Left forelimb (tissue), 1 donor: ENCODE results near the gene CSDE1.

Experiments used
- DNase-seq: peaks from one replicate; pipeline ENCODE4 v3.0.0-alpha.2; 2018; ENCODE audit warnings: low spot score

The CSDE1 gene

DNA sequence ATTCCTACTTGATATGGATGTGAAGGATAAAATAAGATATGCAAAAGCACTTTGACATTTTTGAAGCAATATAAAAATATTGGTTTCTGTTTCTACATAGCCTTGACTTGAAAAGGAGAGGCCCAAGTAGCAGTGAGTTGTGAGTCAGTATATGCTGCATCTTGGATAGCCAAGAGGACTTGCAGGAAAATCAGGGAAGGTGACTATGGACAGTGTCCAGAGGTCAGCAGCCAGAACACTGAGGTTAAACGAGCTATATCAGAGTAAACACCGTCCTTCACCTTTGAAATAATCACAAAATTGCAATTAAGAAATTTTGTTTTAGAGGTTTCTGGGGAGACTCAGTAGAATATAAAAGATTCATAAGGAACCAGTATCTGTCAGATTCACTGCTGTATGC lies 55.9 kb downstream of the CSDE1 start:
- no peak for DNase-seq

DNA sequence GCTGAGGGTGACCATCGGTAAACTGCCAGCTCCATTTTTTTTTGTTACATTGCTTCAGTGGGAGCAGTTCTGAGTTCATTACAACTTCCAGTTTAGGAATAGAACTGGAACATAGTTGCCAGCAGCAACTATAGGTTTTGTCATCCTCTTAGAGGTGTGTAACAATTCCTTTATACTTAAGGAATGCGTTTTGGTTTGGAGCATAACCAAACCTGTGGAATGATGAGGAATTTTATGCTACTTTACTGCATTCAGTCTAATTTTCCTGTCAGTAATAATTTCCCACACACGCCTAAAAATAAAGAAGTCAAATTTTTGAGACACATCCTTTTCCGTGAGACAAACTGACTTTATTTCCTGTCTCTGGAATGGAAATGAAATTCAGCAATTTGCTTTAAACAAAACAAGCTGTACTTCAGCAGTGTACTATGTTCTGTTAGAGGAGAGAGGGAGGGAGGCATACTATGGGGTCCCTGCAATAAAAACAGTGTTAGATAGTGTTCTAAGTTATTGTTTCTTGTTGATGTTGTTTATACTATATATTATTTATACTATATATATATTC lies 57.7 kb downstream of the CSDE1 start:
- DNase-seq, result no peak

DNA sequence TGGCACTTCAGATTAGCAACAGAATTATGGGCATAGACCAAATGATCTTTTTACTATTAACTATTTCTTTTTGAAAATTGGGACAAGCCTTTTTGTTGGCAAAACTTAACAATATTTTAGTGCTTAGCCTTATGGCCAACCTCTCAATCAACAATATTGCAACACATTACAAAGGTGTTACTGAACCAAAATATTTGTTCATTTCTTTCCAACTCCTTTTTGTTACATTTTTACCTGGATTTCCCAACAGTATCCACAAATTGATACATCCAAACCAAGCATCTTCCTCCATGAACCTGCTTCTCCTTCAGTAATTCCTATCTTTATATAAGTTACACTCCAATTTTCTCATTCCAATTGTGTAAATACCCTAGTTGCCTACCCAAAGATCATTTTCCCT lies 61.0 kb downstream of the CSDE1 start:
- DNase-seq, result no peak

DNA sequence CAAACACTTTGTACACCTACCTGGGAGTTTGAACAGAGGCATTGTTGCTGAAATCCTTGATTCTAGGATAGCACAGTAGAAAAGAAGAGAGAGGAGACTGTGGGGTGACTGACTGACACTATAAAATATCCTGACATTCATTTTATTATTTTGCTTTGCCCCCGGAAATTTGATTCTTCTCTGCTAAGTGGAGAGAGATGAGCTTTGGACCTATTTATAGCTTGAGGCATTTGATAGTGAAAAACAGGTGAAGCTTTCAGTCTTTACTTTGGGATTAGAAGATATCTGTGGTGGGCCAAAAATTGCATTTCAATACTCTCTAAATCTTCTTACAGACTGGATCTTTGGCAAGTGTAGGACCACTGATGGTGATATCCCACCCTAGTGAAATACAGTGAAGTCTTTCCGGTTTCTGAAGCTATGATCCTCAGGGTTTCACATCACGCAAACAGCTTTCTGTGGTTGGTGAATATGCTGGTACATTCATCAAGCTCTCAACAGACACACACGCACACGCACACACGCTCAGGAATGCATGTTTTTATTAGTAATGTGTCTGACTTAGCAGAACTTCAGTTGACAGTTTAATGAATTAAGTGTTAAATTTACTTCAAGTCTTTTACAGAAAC lies 62.2 kb downstream of the CSDE1 start, which contains the start of gene AMPD1:
AMPD1 (minus strand) TSS at position 117 of the 629 bp plus-strand sequence; CDS start at position 42, 75 bp downstream.
- no peak for DNase-seq

DNA sequence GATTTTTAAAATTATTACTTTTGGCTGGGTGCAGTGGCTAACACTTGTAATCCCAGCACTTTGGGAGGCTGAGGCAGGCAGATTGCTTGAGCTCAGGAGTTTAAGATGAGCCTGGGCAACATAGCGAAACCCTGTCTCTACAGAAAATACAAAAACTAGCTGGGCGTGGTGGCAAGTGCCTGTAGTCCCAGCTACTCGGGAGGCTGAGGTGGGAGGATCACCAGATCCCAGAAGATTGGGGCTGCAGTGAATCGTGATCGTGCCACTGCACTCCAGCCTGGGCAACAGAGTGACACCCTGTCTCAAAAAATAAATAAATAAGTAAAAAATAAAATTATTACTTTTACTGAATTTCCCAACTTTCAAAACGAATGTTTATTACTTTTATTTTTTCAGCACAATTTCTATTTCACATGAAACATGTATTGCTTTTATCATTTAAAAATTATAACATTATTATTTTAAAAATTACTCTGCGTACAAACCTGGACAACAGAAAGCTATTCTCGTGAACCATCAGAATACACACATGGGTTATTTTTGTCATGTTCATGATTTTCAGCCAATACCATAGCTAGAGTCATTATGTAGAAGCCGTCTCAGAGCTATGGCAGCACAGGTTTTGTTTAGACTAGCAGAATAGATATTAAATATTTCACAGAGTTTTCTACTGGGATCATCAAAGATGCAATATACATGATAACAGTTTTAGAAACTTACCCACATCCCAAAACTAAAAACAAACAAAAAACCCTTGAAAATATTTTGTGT lies 63.1 kb downstream of the CSDE1 start:
- DNase-seq, result no peak

DNA sequence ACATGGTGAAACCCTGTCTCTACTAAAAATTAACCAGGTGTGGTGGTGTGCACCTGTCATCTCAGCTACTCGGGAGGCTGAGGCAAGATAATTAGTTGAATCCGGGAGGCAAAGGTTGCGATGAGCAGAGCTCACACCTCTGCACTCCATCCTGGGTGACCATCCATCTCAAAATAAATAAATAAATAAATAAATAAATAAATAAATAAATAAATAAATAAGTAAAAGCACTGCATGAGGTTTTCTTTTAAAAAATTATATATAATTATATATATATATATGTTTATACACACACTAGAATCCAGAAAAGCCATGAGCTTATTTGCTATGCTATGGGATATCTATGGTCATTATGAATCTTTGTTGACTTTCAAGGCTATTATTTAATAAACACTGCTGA lies 64.8 kb downstream of the CSDE1 start:
- no peak for DNase-seq

DNA sequence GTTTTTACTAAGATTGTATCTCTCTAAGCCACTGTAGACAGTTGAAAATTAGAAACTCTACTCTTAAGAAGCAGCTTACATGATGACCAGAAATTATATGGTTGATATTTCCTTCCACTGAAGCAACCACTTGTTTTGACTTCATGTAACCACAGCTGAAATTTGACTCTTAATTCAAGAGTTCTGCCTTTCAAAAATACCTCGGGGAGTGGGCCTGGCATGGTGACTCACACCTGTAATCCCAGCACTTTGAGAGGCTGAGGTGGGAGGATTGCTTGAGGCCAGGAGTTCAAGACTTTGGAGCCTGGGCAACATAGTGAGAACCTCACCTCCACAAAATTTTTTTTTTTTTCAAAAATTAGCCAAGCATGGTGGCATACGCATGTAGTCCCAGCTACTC lies 66.7 kb downstream of the CSDE1 start:
- no peak for DNase-seq

DNA sequence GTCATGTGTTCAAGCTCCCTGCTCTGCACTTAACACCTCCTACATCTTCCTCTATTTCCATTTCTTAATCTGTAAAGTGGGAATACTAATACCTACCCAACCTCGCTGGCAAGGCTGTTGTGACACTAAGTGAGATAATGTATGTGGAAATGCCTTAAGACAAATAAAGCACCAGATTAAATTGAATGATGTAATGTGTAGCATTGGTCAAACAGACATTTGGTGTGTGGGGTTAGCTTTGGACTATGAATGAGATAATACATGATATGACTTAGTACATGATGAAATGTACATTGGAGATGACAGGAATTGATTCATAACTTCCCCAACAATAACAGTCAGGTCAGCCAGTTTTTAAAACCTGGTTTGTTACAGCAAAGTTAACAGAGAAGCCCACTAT lies 67.6 kb downstream of the CSDE1 start:
- DNase-seq, result no peak

DNA sequence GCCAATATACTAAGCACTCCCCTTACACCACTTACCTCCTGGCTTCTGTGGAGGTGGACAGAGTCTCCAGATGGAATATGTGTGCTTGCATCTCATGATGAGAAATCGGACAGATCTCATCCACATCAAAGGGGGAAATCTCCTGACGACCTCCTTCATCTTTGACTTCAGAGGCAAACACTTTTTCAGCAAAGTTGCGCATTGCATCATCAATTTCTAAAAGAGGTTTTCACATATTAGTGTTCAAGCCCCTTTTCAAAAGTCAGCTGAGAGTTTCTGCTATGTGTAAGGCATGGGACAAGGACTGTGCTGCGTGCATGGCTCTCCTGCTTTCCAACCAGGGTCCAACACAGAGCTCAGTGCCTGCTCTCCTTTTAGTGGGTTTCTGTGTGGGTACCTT lies 69.3 kb downstream of the CSDE1 start:
- no peak for DNase-seq

DNA sequence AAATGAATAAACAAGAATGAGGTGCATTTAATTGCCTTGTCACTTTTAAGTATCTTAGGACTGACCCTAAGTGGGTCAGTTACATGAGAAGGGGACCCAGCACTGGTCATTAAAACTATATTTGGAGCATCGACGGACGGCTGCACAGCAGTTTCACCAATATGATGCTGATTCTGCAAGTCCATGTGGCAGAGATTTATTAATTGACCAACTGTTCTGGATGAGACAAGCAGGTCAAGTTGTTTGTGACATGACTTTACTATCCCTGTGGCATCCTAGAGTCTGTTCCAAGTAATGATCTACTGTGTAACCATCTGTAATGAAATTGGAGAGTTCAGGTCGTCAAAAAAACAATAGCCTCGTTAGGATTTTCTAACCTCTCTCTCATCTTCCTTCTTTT lies 71.9 kb downstream of the CSDE1 start:
- no peak for DNase-seq

DNA sequence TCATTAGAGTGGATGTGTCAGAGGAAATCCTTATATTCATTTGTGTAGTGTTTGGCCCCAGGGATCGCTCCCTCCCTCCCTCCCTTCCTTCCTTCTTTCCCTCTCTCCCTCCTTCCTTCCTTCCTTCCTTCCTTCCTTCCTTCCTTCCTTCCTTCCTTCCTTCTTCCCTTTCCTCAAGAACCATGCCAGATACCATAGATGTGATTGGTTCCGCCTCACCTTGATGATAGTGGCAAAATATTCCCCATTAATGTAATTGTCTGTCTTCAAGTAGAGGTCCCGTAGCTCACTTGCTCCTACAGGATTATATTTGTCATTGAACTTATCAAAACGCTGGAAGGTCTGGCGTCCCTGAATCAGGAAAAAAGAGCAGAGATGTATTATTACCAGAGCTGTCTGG lies 80.1 kb downstream of the CSDE1 start:
- DNase-seq, result no peak

DNA sequence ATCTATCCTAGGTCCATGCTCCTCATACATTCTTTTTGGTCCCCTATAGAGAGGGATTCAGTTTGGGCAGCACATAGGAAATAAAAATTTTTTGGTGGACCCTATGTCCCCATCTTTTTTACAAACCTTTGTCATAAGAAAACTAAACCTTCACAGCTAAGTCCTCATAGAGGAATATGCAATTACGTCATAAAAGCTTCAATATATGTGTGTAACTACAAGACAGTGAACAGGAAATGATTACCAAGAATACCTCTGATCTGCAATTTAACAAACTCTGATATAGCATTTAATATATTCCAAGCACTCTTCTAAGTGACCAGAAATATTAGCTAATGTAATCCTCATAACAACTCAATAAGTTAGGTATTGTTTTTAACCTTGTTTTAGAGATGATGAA lies 81.7 kb downstream of the CSDE1 start:
- DNase-seq, result no peak

DNA sequence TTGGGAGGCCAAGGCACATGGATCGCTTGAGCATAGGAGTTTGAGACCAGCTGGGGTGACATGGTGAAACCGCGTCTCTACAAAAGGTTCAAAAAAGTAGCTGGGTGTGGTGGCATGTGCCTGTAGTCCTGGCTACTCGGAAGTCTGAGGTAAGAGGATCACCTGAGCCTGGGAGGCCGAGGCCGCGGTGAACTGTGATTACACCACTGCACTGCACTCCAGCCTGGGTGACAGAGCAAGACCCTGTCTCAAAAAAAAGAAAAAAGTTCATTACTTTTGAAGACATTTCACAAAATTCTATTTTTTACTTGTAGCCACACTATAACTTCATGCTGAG lies 85.9 kb downstream of the CSDE1 start:
- no peak for DNase-seq

DNA sequence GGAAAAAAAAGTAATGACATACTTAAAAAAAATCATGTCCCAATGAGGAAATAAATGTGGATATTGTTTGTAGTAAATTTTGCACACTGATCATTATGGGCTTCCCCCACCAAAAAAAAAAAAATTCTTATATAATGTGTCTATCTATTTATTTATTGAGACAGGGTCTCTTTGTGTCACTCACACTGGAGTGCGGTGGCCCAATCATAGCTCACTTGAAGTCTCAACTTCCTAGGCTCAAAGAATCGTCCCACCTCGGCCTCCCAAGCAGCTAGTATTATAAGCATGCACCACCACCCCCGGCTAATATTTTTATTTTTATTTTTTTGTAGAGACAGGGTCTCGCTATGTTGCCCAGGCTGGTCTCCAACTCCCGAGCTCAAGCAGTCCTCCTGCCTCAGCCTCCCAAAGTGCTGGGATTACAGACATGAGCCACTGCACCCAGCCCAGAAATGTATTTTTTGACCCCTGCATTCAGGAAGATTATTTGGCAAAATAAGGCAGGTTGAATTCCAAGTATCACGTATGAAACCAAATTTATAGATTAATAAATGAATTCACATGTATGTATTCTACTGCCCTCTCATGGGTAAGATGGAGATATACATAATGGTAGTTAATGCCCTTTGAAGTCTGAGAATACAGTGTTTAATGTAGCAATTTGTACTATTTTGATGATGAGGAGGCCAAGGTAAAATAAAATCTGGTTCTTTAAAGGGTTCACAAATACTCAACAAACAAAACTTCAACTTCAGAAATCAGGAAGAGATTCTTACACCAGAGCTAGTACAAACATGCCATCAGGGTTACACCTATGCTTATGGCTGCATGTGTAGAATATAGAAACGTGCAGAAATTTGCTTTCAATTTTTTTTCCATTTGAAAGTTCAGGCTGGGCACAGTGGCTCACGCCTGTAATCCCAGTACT lies 86.5 kb downstream of the CSDE1 start:
- no peak for DNase-seq

DNA sequence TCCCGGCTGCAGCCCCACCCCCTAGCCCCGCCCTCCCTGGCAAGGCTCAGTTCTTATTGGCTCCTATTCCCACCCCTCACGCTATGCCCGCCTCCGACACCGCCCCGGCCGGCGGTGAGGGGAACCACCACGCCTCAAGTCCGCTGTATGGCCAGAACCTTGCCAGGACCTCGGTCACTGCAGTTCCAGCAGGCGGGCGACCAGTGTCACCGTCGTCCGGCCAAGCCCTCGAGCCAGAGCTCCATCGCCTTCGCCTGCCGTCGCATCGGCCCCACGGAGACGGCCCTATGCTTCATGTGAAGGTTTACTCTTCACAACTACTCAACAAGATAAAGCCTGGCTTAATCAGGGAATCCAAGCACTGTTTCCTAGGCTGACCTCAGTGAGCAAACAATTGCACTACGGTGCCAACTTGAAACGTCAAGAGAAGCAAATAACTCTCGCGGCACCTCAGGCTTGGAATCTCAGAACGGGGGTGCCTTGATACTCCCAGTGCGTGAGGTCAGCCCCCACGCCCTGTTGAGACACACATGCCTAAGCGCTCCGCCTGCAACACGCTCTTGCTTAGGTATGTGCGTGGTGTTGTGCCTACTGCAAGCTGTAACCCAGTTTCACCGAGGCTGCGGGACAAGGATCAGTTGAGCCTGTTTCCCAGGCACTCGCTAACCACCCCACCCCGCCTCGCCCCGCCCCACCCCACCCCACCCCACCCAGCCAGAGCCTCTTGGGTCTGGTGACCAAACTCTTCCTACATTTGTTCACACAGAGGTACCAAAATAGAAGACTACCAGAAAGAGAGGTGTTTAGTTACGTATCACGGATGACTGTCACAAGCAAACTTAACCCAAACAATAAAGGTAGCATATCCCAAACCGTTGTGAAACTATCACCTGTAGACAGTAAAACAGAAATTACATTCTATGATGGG lies 87.4 kb downstream of the CSDE1 start:
- DNase-seq, result peak; percentile 95

DNA sequence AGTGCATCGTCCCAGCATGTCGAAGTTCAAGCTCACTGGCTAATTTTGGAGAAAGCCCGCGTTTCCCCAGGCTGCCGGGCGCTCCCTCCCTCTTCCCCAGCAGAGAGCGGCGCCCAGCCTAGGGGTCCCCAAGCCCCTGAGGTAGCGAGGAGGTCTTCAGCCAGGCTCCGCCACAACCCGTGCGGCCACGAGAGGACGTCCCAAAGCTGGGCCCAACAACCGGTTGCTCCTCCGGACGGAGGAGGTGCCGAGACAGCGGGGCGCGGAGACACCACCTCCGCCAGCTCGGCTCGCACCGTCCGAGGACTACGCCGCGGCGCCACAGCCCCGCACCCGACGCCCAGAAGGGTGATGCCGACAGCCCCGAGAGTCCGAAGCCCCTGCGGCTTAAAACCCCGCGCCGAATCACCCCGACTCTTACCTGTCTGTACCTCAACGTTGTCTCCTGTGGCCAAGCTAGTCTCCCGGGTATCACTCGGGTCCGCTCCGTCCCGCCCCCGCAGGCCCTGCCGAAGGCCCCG lies 88.2 kb downstream of the CSDE1 start, which contains the start of gene DENND2C:
DENND2C (minus strand) TSS at position 488 of the 521 bp plus-strand sequence. CDS start 44,065 bp downstream, outside the sequence.
- DNase-seq, result no peak

DNA sequence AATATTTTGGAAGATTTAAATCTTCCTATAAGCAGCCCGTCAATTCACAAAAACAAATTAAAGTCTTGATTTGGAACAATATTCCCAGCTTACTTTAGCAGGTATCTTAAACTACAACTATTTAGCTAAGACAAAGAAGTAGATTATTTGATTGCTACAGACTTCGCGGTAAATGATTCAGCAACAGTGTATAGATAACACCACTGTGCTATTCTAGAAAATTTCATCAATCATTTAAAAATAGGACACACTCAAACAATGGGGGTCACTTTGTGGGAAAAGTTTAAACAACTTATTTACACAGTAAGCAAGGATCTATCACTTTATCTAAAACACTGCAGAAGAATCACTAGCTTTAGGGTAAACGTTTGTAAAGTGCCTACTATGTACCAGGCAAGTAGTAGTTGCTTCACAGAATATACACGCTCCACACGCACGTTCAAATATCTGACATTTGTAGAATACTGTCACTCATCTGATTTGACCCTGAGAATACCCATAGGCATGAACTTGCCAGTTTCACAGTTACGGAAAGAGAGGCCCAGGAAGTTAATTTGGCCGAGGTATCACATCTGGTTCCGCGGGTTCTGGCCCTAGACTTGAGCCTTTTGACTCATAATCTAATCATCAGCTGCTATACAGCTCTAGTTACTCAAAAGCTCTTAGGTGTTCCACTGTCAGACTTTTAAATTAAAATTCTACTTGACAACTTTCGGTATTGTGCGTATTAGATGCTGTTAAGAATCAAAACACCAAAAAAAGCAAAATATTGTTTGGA lies 88.8 kb downstream of the CSDE1 start:
- DNase-seq, result no peak

DNA sequence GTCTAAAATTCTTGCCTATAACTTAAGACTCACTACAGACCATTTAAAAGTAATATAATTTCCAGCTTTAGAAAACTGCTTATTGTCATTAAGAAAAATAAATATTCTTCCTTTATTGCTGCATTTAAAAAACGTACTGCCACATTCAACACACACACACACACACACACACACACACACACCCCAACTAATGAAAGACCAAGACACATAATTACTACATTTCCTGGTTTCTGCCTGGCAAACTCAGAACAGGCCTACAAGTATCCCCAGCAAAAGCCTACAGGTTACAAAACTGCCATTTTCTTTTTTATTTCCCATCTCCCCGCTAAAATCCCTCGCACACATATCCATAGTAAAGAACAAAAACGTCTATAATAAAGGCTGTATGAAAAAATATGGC lies 89.4 kb downstream of the CSDE1 start:
- no peak for DNase-seq

DNA sequence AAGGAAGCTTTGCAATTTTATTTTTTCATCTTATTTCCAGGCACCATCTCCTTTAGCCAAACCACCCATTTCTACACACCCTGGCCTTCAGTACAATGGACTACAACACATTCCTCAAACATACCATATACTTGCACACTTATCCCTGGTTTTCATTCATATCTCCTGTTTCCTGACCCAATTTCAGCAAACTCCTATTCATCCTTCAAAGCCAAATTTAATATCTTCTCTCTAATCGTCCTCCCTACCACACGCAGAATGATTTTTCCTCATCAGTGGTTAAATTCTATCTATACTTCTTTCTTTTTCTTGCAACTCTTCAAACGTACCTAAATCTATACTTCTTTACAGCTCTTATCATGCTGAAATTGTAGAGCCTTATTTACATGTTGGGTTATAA lies 90.8 kb downstream of the CSDE1 start:
- DNase-seq, result no peak
